ENCODE measurements around the gene RELT.

Gene RELT

GRCh38 chr11:73376160-73376802 lies at the start of gene RELT:
RELT (plus strand) TSS chr11:73376399; CDS start chr11:73389137, 12,738 bp downstream.
- in situ Hi-C loops (cut with MboI; ENCODE audit: low sequenced_read_pairs): no loop called here

GRCh38 chr11:73326929-73327811 lies 49.0 kb upstream of the RELT start:
- in situ Hi-C loops (cut with MboI; ENCODE audit: low sequenced_read_pairs): no loop called here

GRCh38 chr11:73327812-73328364 lies 48.3 kb upstream of the RELT start:
- in situ Hi-C loops (cut with MboI; ENCODE audit: low sequenced_read_pairs): no loop called here

- in situ Hi-C loops (cut with MboI; ENCODE audit: low sequenced_read_pairs): no loop called here
These were observed 45.6 kb upstream of the RELT start for GRCh38 chr11:73330569-73331093.

- in situ Hi-C loops (cut with MboI; ENCODE audit: low sequenced_read_pairs): no loop called here
These were observed 44.9 kb upstream of the RELT start for GRCh38 chr11:73331138-73331916.

GRCh38 chr11:73333173-73333572 lies 43.0 kb upstream of the RELT start:
- in situ Hi-C loops (cut with MboI; ENCODE audit: low sequenced_read_pairs): no loop called here

GRCh38 chr11:73333640-73334383 lies 42.4 kb upstream of the RELT start:
- in situ Hi-C loops (cut with MboI; ENCODE audit: low sequenced_read_pairs): no loop called here

GRCh38 chr11:73334384-73335203 lies 41.6 kb upstream of the RELT start:
- in situ Hi-C loops (cut with MboI; ENCODE audit: low sequenced_read_pairs): no loop called here

GRCh38 chr11:73335204-73335923 lies 40.8 kb upstream of the RELT start:
- in situ Hi-C loops (cut with MboI; ENCODE audit: low sequenced_read_pairs): no loop called here

- in situ Hi-C loops (cut with MboI; ENCODE audit: low sequenced_read_pairs): no loop called here
These were observed 38.4 kb upstream of the RELT start for GRCh38 chr11:73337846-73338245.

- in situ Hi-C loops (cut with MboI; ENCODE audit: low sequenced_read_pairs): no loop called here
These were observed 37.9 kb upstream of the RELT start for GRCh38 chr11:73338279-73338678.

GRCh38 chr11:73340164-73340563 lies 36.0 kb upstream of the RELT start:
- in situ Hi-C loops (cut with MboI; ENCODE audit: low sequenced_read_pairs): no loop called here

GRCh38 chr11:73342633-73343032 lies 33.6 kb upstream of the RELT start:
- in situ Hi-C loops (cut with MboI; ENCODE audit: low sequenced_read_pairs): no loop called here

- in situ Hi-C loops (cut with MboI; ENCODE audit: low sequenced_read_pairs): no loop called here
These were observed 32.9 kb upstream of the RELT start for GRCh38 chr11:73343076-73343873.

- in situ Hi-C loops (cut with MboI; ENCODE audit: low sequenced_read_pairs): no loop called here
These were observed 32.0 kb upstream of the RELT start for GRCh38 chr11:73344191-73344607.

GRCh38 chr11:73345481-73346160 lies 30.6 kb upstream of the RELT start:
- in situ Hi-C loops (cut with MboI; ENCODE audit: low sequenced_read_pairs): no loop called here

GRCh38 chr11:73346186-73346935 lies 29.8 kb upstream of the RELT start:
- in situ Hi-C loops (cut with MboI; ENCODE audit: low sequenced_read_pairs): no loop called here
